NCI-H1930 (cell line): ENCODE data around the gene PHLDB2.

ENCODE experiments used
- DNase-seq, 2 experiments: peaks; one replicate each; lab custom pipeline; 2025; lab: John Stamatoyannopoulos, UW

The PHLDB2 gene

GRCh38 chr3:111884411-111885018 is 25.4 kb downstream of the PHLDB2 start:
- no peak for DNase-seq

GRCh38 chr3:111885578-111885977 is 26.5 kb downstream of the PHLDB2 start:
- DNase-seq = no peak

GRCh38 chr3:111890051-111890580 is 31.1 kb downstream of the PHLDB2 start:
- no peak for DNase-seq

- DNase-seq = no peak
Measured at GRCh38 chr3:111892070-111892469, 33.0 kb downstream of the PHLDB2 start.

GRCh38 chr3:111895071-111895470 is 36.0 kb downstream of the PHLDB2 start:
- DNase-seq = no peak

- no peak for DNase-seq
Measured at GRCh38 chr3:111899966-111900365, 40.9 kb downstream of the PHLDB2 start.

- no peak for DNase-seq
Measured at GRCh38 chr3:111901637-111902036, 42.6 kb downstream of the PHLDB2 start.

- DNase-seq = no peak
Measured at GRCh38 chr3:111902534-111902933, 43.5 kb downstream of the PHLDB2 start.

- no peak for DNase-seq
Measured at GRCh38 chr3:111903067-111903511, 44.0 kb downstream of the PHLDB2 start.

GRCh38 chr3:111904376-111905241 is 45.5 kb downstream of the PHLDB2 start:
- no peak for DNase-seq

GRCh38 chr3:111906656-111907055 is 47.6 kb downstream of the PHLDB2 start:
- DNase-seq = no peak

- DNase-seq = no peak
Measured at GRCh38 chr3:111907151-111907550, 48.1 kb downstream of the PHLDB2 start.

- DNase-seq = no peak
Measured at GRCh38 chr3:111910806-111911205, 51.7 kb downstream of the PHLDB2 start.

GRCh38 chr3:111911446-111911845 is 52.4 kb downstream of the PHLDB2 start:
- DNase-seq = no peak

- no peak for DNase-seq
Measured at GRCh38 chr3:111913163-111913763, 54.2 kb downstream of the PHLDB2 start.

GRCh38 chr3:111915905-111916304 is 56.8 kb downstream of the PHLDB2 start:
- DNase-seq = no peak

- no peak for DNase-seq
Measured at GRCh38 chr3:111917300-111917699, 58.2 kb downstream of the PHLDB2 start.

GRCh38 chr3:111919370-111920065 is 60.5 kb downstream of the PHLDB2 start:
- DNase-seq = no peak

- no peak for DNase-seq
Measured at GRCh38 chr3:111921181-111921580, 62.1 kb downstream of the PHLDB2 start.

GRCh38 chr3:111923095-111923771 is 64.2 kb downstream of the PHLDB2 start:
- DNase-seq = no peak

GRCh38 chr3:111923806-111924205 is 64.7 kb downstream of the PHLDB2 start:
- no peak for DNase-seq

GRCh38 chr3:111924283-111924682 is 65.2 kb downstream of the PHLDB2 start:
- DNase-seq = no peak
